Rectal smooth muscle tissue (tissue), 1 donor: ENCODE data around the gene ACIN1.

Experiments
- H3K27ac ChIP-seq: one replicate; pipeline ENCODE4 v1.7.0; 2013; ENCODE audit warnings: low read depth, low read length, inconsistent platforms
- H3K27me3 ChIP-seq: one replicate; pipeline ENCODE4 v1.7.0; 2013; ENCODE audit warnings: low read length; ENCODE audit not compliant: control insufficient read depth, insufficient read depth
- H3K36me3 ChIP-seq: one replicate; pipeline ENCODE4 v1.7.0; 2013; ENCODE audit warnings: low read length; ENCODE audit not compliant: control insufficient read depth, insufficient read depth
- H3K4me1 ChIP-seq: one replicate; pipeline ENCODE4 v1.7.0; 2013; ENCODE audit warnings: low read length; ENCODE audit not compliant: control insufficient read depth, insufficient read depth
- H3K4me3 ChIP-seq: one replicate; pipeline ENCODE4 v1.7.0; 2013; ENCODE audit warnings: low read length
- H3K9ac ChIP-seq: one replicate; pipeline ENCODE4 v1.7.0; 2013; ENCODE audit warnings: low read length

Gene ACIN1

DNA sequence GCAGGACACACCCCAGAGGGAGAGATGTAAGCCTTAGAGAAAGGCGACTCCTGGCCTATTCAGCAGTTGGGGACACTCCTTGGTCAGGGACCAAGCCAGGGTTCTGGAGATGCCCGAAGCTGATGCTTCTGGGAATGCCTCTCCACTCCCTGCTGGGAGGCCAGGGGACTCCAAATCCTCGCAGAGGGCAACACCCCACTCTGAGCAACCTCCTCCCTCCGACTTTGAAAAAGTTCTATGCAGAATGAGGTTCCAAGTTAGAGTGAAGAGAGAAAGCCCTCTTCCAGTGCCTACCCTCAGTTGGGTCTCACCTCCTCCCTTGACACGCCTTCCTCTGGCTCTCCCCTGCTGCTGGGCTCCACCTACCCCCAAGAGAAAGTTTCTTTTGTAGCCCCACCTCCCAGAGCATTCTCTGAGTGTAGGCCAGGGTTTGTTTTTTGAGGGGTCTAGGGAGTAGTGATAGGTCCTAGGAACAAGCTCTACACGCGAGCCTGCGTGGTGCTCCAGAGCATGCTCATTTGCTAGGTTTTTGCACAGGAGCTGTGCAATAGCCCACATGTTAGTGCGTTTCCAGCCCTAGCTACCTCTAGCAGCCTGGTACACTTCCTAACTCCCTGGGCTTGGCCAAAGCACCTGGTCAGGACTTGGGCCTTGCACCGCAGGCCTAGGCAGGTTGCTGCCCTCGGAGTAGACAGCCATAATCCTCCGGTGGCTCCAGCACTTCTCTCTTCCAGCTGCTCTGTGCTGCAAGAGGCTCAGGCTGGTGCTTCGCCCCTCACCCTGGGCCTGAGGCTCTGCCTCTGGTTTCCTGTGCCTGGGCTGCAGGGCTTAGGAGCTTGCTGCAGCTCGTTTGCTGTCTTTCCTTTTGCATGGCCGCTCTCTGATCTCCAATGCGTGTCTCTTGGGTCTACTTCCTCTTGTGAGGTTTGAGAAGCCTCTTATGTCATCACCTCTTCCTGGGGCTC is 24.7 kb upstream of the ACIN1 start:
- H3K4me3 ChIP-seq = no peak overlapping the region
- no peak overlapping the region for H3K9ac ChIP-seq
- H3K27ac ChIP-seq = no peak overlapping the region
- peaks cover 7% of the 10 kb centered on the region for H3K4me1 ChIP-seq
- H3K27me3 ChIP-seq = no peaks in the 10 kb centered on the region
- no peaks in the 10 kb centered on the region for H3K36me3 ChIP-seq

DNA sequence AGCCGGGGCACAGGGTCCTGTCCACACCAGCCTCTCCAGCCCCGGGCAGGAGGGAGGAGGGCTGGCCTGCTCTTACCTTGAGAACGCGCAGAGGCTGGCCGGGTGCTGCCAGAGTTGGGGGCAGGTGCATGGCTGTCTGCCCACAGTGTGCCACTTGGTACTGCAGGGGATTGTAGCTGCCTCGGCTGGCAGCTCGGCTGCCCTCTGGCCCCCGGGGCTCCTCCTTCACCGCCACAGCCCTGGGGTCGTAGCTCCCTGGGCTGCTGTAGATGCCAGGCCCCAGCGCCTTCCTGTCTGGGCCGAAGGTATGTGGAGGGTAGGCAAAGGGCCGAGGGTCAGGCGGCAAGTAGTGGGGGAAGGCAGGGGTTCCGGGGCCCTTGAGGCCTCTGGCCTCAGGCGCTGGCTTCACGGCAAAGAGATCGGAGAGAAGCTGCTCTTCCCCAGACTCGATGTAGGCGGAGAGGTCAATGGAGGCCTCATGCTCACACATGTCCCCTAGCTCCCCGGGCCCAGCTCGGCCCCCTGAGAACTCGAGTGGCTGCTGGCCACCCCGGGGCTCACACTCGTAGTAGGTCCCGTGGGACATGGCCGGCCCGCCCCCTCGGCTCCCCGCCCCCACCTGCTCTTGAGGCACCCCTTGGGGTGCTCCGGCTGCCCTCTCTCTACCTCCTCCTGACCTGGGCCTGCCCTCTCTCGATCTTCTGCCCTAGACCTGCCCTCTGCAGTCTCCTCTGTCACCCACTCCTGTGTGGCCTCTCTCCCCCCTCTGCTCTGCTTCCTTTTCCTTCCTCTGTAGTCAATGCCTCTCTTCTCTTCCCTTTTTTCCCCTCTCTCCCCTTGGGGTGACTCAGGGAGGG is 23.8 kb upstream of the ACIN1 start, which contains the start of gene CEBPE:
TSS of gene CEBPE (minus strand) at position 750 of the 857 bp plus-strand sequence. CDS start at position 586, 164 bp downstream.
- H3K27ac ChIP-seq = no peak within 1 kb of the TSS
- no peak within 1 kb of the TSS for H3K4me3 ChIP-seq
- no peak within 1 kb of the TSS for H3K9ac ChIP-seq
- H3K4me1 ChIP-seq = peaks cover 7% of the 10 kb centered on the region
- no peaks in the 10 kb centered on the region for H3K36me3 ChIP-seq
- no peaks in the 10 kb centered on the region for H3K27me3 ChIP-seq

DNA sequence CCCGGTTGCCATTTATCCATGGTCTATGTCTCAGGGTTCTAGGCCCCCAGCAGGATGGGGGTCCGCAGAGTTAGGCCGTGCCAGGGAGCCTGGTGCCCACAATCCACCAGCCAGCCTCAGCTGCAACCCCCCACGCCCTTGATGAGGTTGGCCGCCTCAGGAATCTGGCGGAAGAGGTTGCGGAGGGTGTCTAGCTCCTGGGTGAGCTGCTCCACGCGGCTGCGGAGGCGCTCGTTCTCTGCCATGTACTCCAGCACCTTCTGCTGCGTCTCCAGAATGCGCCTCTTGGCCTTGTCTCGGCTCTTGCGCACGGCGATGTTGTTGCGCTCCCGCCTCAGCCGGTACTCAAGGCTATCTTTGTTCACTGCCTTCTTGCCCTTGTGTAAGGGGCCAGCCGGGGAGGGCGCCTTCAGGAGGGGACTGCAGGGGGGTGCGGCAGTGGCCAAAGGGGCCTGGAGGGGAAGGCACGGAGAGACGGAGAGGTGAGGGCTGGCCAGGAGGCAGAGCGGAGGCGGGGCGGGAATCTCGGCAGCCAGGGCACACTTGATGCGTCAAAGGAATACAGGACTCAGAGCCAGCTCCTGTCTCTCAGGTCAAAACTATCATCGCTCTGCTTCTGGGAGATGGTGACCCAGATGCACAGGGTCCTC is 22.6 kb upstream of the ACIN1 start:
- Histone ChIP-seq H3K27ac (no peak overlapping the region), H3K27me3 (no peaks in the 10 kb centered on the region)

DNA sequence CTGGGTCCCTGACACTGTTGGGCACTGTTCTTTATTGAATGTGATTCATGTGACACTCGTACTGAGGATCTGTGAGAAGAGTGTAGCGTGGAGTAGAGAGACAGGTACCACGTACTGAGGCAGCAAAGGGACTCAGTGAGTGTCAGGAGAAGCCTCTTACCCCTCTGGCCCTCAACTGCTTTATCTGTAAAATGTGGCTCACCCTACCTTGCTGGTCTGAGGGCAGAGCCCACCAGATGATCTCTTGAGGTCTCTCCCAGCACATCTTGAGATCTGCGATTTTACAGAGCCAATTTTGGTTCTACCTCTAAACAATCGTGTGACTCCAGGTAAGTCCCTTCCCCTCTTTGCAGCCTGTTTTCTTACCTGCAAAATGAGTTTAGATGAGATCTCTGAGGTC is 21.0 kb upstream of the ACIN1 start:
- peaks cover under 1% of the 10 kb centered on the region for H3K27me3 ChIP-seq

More for the DNA sequence above, 22.6 kb upstream of the ACIN1 start:
- peaks cover 7% of the 10 kb centered on the region for H3K4me1 ChIP-seq
- H3K36me3 ChIP-seq = no peaks in the 10 kb centered on the region
- H3K4me3 ChIP-seq = no peak overlapping the region
- H3K9ac ChIP-seq = no peak overlapping the region

DNA sequence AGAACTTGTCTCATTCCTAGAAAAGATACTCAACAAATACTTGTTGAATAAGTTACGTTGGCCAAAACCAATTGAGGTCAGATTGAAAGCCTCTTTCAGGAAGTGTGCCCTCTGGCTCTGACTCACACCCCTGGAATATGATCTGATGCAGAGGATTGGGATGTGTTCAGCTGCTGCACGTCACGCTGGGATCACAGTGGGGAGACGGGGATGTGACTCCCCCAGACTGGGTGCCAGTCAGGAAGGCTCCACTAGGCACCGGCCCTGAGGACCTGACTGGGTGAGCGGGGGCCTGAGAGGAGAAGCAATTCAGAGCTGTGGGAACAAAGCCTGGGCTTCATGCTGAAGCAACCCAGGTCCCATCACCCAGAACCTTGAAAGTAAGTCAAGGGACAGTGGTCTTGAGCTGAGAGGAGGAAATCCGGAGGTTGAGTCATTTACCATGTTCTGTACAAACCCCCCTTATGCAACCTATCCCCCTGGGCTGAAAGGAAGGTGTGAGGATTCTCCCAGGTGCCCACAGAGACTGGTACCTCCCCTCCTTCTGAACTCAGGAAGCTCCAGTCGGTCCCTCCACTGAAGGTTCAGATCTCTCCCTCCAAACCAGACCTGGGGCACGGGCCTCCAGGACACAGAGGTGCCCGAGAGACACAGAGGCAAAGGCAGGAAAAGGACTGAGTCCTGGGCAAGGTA is 20.2 kb upstream of the ACIN1 start:
- H3K36me3 ChIP-seq = no peaks in the 10 kb centered on the region
- H3K27me3 ChIP-seq = peaks cover 3% of the 10 kb centered on the region
- no peaks in the 10 kb centered on the region for H3K4me1 ChIP-seq
- H3K27ac ChIP-seq = no peak overlapping the region
- H3K9ac ChIP-seq = no peak overlapping the region
- H3K4me3 ChIP-seq = no peak overlapping the region

More for the DNA sequence above, 21.0 kb upstream of the ACIN1 start:
- Histone ChIP-seq H3K4me1 (peaks cover under 1% of the 10 kb centered on the region), H3K9ac (no peak overlapping the region), H3K4me3 (no peak overlapping the region), H3K36me3 (no peaks in the 10 kb centered on the region), H3K27ac (no peak overlapping the region)

DNA sequence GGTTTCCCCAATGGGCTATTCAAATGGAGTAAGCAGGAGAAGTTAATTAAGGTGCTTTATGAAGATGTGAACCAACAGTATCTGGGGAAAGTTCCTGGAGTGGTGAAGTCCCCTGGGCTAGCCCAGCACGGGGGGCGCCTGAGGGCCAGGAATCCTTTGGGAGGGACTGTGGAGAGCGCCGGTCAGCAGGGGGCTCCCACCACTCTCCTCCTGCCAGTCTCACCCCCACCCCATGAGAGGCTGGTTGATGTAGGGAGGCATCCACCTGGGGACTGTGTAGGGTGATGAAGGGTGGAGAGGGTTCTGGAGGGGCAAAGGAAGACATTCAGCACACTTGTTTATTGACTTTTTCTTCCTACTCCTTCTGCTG is 19.7 kb upstream of the ACIN1 start:
- Histone ChIP-seq H3K4me1 (no peaks in the 10 kb centered on the region), H3K27me3 (peaks cover 3% of the 10 kb centered on the region), H3K36me3 (no peaks in the 10 kb centered on the region), H3K27ac (no peak overlapping the region), H3K9ac (no peak overlapping the region), H3K4me3 (no peak overlapping the region)

DNA sequence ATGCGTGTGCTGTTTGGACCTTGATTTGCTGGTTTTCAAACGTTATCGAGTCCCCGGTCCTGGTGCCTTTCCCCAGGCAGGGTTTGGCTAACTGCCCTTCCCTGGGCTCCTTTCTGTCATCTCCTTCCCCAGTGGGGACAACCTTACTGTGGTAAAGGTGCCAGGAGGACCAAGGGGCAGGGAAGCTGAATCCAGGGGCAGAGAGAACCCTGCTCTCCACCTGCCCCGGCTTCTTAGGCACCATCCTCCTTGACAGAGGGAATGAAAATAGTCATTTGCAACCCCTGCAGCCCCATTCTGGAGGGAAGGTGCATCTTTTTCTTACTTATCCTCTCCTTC is 19.2 kb upstream of the ACIN1 start:
- Histone ChIP-seq H3K9ac (no peak overlapping the region), H3K4me1 (no peaks in the 10 kb centered on the region), H3K27ac (no peak overlapping the region), H3K36me3 (no peaks in the 10 kb centered on the region), H3K4me3 (no peak overlapping the region), H3K27me3 (peaks cover 3% of the 10 kb centered on the region)

DNA sequence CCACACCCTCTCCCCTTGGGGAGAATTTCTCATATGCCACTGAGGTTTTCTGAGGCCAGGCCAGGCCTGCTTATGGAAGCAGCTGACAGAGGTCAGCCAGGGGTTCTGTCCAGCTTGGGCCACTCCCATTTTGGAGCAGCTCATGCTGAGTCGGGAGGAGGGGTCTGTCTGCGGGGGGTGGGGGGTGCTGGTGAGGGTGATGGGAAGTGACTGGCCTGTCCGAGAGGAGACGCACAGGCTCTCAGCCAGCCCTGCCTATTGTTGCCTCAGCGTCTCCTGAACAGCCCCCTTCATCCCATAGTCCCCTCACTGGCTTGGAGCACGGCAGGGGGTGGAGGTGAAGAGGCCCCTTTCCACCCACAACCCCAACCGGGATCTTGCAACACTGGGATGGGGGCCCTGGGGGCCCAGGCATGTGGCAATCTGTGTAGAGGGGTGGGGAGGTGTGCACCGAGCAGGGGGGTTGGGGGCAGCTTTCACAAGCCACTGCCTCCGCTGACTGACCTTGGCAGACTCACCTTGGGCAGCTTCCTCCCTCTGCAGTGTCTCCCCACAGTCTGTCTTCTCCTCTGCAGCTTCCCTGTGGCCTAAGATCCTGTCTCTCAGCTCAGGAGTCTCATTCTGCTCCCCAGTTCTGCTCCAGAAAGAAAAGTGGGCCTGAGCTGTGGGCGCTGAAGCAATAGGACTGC is 18.6 kb upstream of the ACIN1 start:
- Histone ChIP-seq H3K27me3 (peaks cover 3% of the 10 kb centered on the region), H3K9ac (no peak overlapping the region), H3K4me3 (no peak overlapping the region), H3K27ac (no peak overlapping the region), H3K36me3 (no peaks in the 10 kb centered on the region), H3K4me1 (no peaks in the 10 kb centered on the region)

DNA sequence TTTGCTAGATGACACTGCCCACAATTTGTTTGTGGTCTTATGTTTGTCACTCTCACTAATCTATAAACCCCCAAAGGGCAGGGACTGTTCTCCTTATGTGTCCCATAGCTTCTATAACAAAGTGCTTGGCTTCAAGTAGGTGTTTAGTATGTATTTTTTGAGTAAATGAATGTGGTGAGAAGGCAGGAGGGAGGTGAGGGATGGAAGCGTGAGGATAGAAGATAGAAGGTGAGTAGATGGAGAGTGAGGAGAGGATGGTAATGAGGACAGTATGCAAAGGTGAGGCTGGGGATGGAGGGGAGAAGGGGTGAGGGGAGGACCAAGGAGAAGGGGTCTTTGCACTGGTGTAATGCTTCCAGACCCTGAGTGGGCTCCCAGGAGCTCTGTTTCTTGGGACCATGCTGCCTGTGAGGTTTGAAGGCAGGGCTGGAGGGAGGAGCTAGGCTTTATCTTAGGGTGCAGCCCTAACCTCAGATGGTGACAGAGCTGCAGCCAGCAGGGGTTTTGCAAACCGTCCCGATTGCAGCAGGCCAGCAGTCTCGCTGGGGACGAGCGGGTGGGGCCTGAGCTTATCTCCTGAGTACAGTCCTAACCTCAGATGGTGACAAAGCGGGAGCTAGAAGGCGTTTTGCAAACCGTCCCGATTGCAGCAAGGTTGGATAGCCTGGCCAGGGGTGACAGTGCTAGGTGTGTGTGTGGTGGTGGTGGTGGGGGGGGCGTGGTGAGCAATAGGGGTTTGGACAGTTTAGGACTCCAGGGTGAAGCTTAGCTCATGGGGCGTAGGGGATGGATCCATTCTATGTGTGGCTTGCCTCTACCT is 17.6 kb upstream of the ACIN1 start:
- H3K36me3 ChIP-seq = no peaks in the 10 kb centered on the region

DNA sequence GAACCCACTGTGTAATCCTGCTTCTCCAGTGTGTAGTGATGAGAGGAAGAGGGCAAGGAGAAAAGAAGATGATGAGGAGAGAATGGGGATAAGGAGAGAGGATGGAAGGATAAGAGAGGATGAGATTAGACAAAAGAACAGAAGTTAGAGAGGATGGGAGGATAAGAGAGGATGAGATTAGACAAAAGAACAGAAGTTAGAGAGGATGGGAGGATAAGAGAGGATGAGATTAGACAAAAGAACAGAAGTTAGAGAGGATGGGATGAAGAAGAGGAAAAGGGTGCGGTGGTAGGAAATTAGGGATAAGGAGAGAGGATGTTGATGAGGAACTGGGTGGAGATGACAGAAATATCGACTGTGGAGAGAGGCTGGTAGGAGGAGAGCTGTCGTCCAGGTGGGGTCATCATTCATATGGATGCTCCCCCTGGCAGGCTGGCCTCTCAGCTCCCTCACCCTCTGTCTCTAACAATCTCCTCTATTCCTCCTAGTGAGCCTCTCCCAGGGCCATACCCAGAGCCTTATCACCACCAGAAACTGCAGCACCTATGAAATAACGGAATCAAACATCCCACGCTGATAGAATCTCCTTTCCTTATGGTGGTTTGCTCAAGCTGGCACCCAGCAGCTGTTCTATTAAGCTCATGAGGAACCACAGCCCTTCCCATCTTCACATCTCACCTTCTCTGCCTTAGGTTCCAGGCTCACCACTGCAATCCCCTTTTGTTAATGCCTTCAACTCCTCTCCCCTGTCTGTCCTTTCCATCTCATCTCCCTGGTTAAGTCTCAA is 15.8 kb upstream of the ACIN1 start:
- Histone ChIP-seq H3K27ac (no peak overlapping the region), H3K27me3 (peaks cover 3% of the 10 kb centered on the region), H3K4me1 (no peaks in the 10 kb centered on the region), H3K9ac (no peak overlapping the region), H3K4me3 (no peak overlapping the region), H3K36me3 (no peaks in the 10 kb centered on the region)

More for the DNA sequence above, 17.6 kb upstream of the ACIN1 start:
- no peak overlapping the region for H3K9ac ChIP-seq
- no peak overlapping the region for H3K27ac ChIP-seq
- no peak overlapping the region for H3K4me3 ChIP-seq
- H3K27me3 ChIP-seq = peaks cover 3% of the 10 kb centered on the region
- no peaks in the 10 kb centered on the region for H3K4me1 ChIP-seq
